WTC11 (cell line): Measurements from ENCODE around the gene FYN. TPM values are rescaled to one million over a fixed set of nuclear protein-coding genes. Genes with fewer than 3 reads are reported as not detected.

Source experiments
- ATAC-seq: fragments of 200-7000 bp; cut with Tn5 transposase; 2 replicates; pipeline ENCODE4 v1.10.0; 2021; ENCODE audit warnings: mild to moderate bottlenecking, moderate library complexity
- CTCF ChIA-PET: fragments of 300-600 bp; sonication (Branson Sonifier 250); formaldehyde crosslinking; loops from one replicate; lab custom pipeline; 2021; ENCODE audit warnings: antibody characterized with exemption; lab: Charles Lee
- POLR2A ChIA-PET: fragments of 350-600 bp; sonication (Branson Sonifier 250); formaldehyde crosslinking; loops from one replicate; lab custom pipeline; 2021; ENCODE audit warnings: antibody characterized with exemption; lab: Charles Lee
- DNase-seq: peaks from one replicate; pipeline ENCODE4 v3.0.0; 2021; ENCODE audit warnings: low spot score
- H3K27ac Mint-ChIP-seq: 2 replicates; pipeline ENCODE4 v1.8.0; 2021; ENCODE audit warnings: mixed read lengths
- H3K27me3 Mint-ChIP-seq: 2 replicates; pipeline ENCODE4 v1.8.0; 2021; ENCODE audit warnings: low read depth, mild to moderate bottlenecking, moderate library complexity, mixed read lengths
- H3K36me3 Mint-ChIP-seq: 2 replicates; pipeline ENCODE4 v1.8.0; 2021; ENCODE audit warnings: mixed read lengths
- H3K4me1 Mint-ChIP-seq: 2 replicates; pipeline ENCODE4 v1.8.0; 2022; ENCODE audit warnings: mixed read lengths
- H3K4me3 Mint-ChIP-seq: 2 replicates; pipeline ENCODE4 v1.8.0; 2021; ENCODE audit warnings: mild to moderate bottlenecking, moderate library complexity, mixed read lengths
- H3K9me3 Mint-ChIP-seq: 2 replicates; pipeline ENCODE4 v1.8.0; 2021; ENCODE audit warnings: mixed read lengths
- ATF1 ChIP-seq: sonication (generic); formaldehyde crosslinking; IDR thresholded peaks from 2 replicates; pipeline ENCODE4 v1.8.1; 2023; ENCODE audit warnings: mild to moderate bottlenecking, moderate library complexity, missing genetic modification reagents
- ATF3 ChIP-seq: sonication (generic); formaldehyde crosslinking; conservative IDR thresholded peaks from 2 replicates; pipeline ENCODE4 v1.8.1; 2022; ENCODE audit warnings: mild to moderate bottlenecking, missing genetic modification reagents
- CDX4 ChIP-seq: fragments of 250-450 bp; sonication (Bioruptor Pico); IDR thresholded peaks from 2 replicates; pipeline ENCODE4 v1.9.0; 2021; ENCODE audit warnings: moderate library complexity, mild to moderate bottlenecking, inconsistent platforms, borderline replicate concordance
- CREB1 ChIP-seq: sonication (generic); formaldehyde crosslinking; IDR thresholded peaks from 2 replicates; pipeline ENCODE4 v1.8.0; 2023; ENCODE audit warnings: mild to moderate bottlenecking, missing genetic modification reagents
- ESRRA ChIP-seq: sonication (generic); formaldehyde crosslinking; IDR thresholded peaks from 2 replicates; pipeline ENCODE4 v1.8.1; 2022; ENCODE audit warnings: mild to moderate bottlenecking, missing genetic modification reagents, borderline replicate concordance
- FOXK1 ChIP-seq: sonication (generic); formaldehyde crosslinking; IDR thresholded peaks from 2 replicates; pipeline ENCODE4 v1.8.0; 2022; ENCODE audit warnings: mild to moderate bottlenecking, moderate library complexity, missing genetic modification reagents
- GRHL2 ChIP-seq: fragments of 250-450 bp; sonication (Bioruptor Pico); IDR thresholded peaks from 2 replicates; pipeline ENCODE4 v1.8.0; 2022; ENCODE audit warnings: mild to moderate bottlenecking, moderate library complexity; ENCODE audit not compliant: insufficient replicate concordance, severe bottlenecking
- HMGXB4 ChIP-seq: sonication (generic); formaldehyde crosslinking; IDR thresholded peaks from 2 replicates; pipeline ENCODE4 v1.8.1; 2023; ENCODE audit warnings: mild to moderate bottlenecking, moderate library complexity, missing genetic modification reagents
- MAX ChIP-seq: sonication (generic); formaldehyde crosslinking; IDR thresholded peaks from 2 replicates; pipeline ENCODE4 v1.8.0; 2022; ENCODE audit warnings: mild to moderate bottlenecking, missing genetic modification reagents
- MLX ChIP-seq: sonication (generic); formaldehyde crosslinking; IDR thresholded peaks from 2 replicates; pipeline ENCODE4 v1.8.1; 2023; ENCODE audit warnings: mild to moderate bottlenecking, missing genetic modification reagents, moderate library complexity
- MXD4 ChIP-seq: fragments of 250-450 bp; sonication (Bioruptor Pico); IDR thresholded peaks from 2 replicates; pipeline ENCODE4 v1.8.0; 2021; ENCODE audit warnings: mild to moderate bottlenecking, moderate library complexity, borderline replicate concordance
- NR1H2 ChIP-seq: sonication (generic); formaldehyde crosslinking; IDR thresholded peaks from 2 replicates; pipeline ENCODE4 v1.9.0; 2021; ENCODE audit warnings: mild to moderate bottlenecking, moderate library complexity, missing genetic modification reagents
- NR3C1 ChIP-seq: sonication (generic); formaldehyde crosslinking; conservative IDR thresholded peaks from 2 replicates; pipeline ENCODE4 v1.8.1; 2023; ENCODE audit warnings: low read depth, mild to moderate bottlenecking, missing genetic modification reagents
- PRRX2 ChIP-seq: fragments of 250-450 bp; sonication (Bioruptor Pico); IDR thresholded peaks from 2 replicates; pipeline ENCODE4 v1.8.0; 2021; ENCODE audit warnings: mild to moderate bottlenecking
- SMAD4 ChIP-seq: sonication (generic); formaldehyde crosslinking; IDR thresholded peaks from 2 replicates; pipeline ENCODE4 v1.8.0; 2022; ENCODE audit warnings: mild to moderate bottlenecking, missing genetic modification reagents
- SP1 ChIP-seq: sonication (generic); formaldehyde crosslinking; conservative IDR thresholded peaks from 2 replicates; pipeline ENCODE4 v1.8.1; 2022; ENCODE audit warnings: missing genetic modification reagents
- TEAD4 ChIP-seq: sonication (generic); formaldehyde crosslinking; IDR thresholded peaks from 2 replicates; pipeline ENCODE4 v1.8.0; 2022; ENCODE audit warnings: mild to moderate bottlenecking, missing genetic modification reagents
- ZNF281 ChIP-seq: sonication (generic); formaldehyde crosslinking; IDR thresholded peaks from 2 replicates; pipeline ENCODE4 v1.8.0; 2023; ENCODE audit warnings: mild to moderate bottlenecking, missing genetic modification reagents
- ZNF423 ChIP-seq: fragments of 250-450 bp; sonication (Bioruptor Pico); IDR thresholded peaks from 2 replicates; pipeline ENCODE4 v2.1.2; 2022; ENCODE audit warnings: mild to moderate bottlenecking, moderate library complexity
- ZNF671 ChIP-seq: fragments of 250-450 bp; sonication (Bioruptor Pico); IDR thresholded peaks from 2 replicates; pipeline ENCODE4 v1.8.0; 2021; ENCODE audit warnings: mild to moderate bottlenecking
- total RNA-seq: library from RNA; stranded (reverse); gene quantifications from 3 replicates; pipeline ENCODE4 v1.2.3, GENCODE V29; 2021

Gene FYN
- total RNA-seq, 1 experiment from 2014 or later: 63.9 TPM

- H3K4me1 Mint-ChIP-seq: peaks cover 61% of the 10 kb centered on the region
- no peak overlapping the region; the same call in 1 of the 2 replicates for H3K27ac Mint-ChIP-seq
- no peaks in the 10 kb centered on the region for H3K27me3 Mint-ChIP-seq
- ChIA-PET CTCF (no interaction called here), POLR2A (no interaction called here)
- no peak overlapping the region for H3K4me3 Mint-ChIP-seq
- H3K9me3 Mint-ChIP-seq: no peaks in the 10 kb centered on the region
- TF ChIP-seq CDX4 (no peak), GRHL2 (no peak), MAX (no peak), FOXK1 (CRISPR knock-in tag) (no peak), ZNF281 (CRISPR knock-in tag) (no peak), MLX (CRISPR knock-in tag) (no peak), HMGXB4 (no peak), ATF1 (no peak), CREB1 (no peak), ESRRA (CRISPR knock-in tag) (no peak), ZNF671 (CRISPR knock-in tag) (no peak), ATF3 (CRISPR knock-in tag) (no peak), NR1H2 (no peak), TEAD4 (CRISPR knock-in tag) (no peak), SP1 (CRISPR knock-in tag) (no peak), SMAD4 (CRISPR knock-in tag) (no peak)
- no peak for DNase-seq
- ATAC-seq: no peak
- H3K36me3 Mint-ChIP-seq: no peaks in the 10 kb centered on the region
These were observed 107.5 kb downstream of the FYN start for GRCh38 chr6:111765763-111766162.

GRCh38 chr6:111764238-111765175 lies 108.7 kb downstream of the FYN start:
- no peaks in the 10 kb centered on the region for H3K36me3 Mint-ChIP-seq
- H3K9me3 Mint-ChIP-seq: no peaks in the 10 kb centered on the region
- peak overlapping the region; percentile 87 for H3K27ac Mint-ChIP-seq
- DNase-seq (no peak), ATAC-seq (peak; percentile 80)
- ChIA-PET CTCF (interaction anchor here (0.9 kb wide), 1 partner anchor 109 kb away, joined by 3 read pairs; the partner anchor contains the start of gene FYN), POLR2A (no interaction called here)
- TF ChIP-seq ZNF423 (CRISPR knock-in tag) (peak; percentile 66; the same call in 1 of the 2 replicates), ATF1 (no peak), PRRX2 (CRISPR knock-in tag) (no peak), NR3C1 (CRISPR knock-in tag) (no peak), MXD4 (CRISPR knock-in tag) (no peak), ZNF671 (CRISPR knock-in tag) (no peak)
- no peak overlapping the region for H3K4me3 Mint-ChIP-seq
- no peaks in the 10 kb centered on the region for H3K27me3 Mint-ChIP-seq
- H3K4me1 Mint-ChIP-seq: peaks cover 60% of the 10 kb centered on the region
